GM13976 (cell line): ENCODE results near the gene ANKRD63.

ENCODE experiments used
- DNase-seq: peaks from one replicate; pipeline ENCODE4 v3.0.0; 2012; ENCODE audit warnings: low spot score
- in situ Hi-C: fragments of 300-500 bp; cut with MboI; formaldehyde crosslinking; loops from one replicate; pipeline ENCODE4 v1.12.0; 2022; ENCODE audit warnings: low sequenced_read_pairs, mixed read lengths, inconsistent platforms; ENCODE audit not compliant: unreplicated experiment
- TF ChIP-seq, protein P1 (sequence below): IDR thresholded peaks from 2 replicates; pipeline ENCODE4 v1.5.1; 2012; ENCODE audit warnings: borderline replicate concordance, mild to moderate bottlenecking; ENCODE audit not compliant: insufficient read depth; ENCODE audit errors: extremely low read depth, missing control alignments, control extremely low read depth

Gene ANKRD63

DNA sequence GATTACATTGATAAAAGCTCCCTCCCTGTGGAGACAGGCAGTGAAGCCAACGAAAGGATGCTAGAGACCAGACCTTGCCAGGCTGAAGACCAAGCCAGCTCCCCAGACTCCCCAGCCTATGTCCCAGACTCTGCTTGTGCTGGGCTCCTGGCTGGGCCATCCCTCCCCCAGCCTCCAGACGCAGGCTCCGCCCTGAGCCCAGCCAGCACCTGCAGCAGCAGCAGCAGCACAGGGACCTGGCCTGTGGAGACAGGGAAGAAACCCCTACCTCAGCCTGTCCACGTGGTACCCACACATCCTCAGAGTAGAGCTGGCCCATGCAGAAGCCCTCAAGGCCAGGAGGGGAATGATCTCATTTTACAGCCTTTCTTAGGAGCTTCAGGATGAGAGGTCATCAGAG, 13.3 kb downstream of the ANKRD63 start:
- in situ Hi-C loops, result loop anchor here (5.0 to 25.0 kb wide), 3 partner anchors 47 to 482 kb away; partner anchors contain the start of gene FSIP1
- no peak for DNase-seq
- TF ChIP-seq, protein P1, sequence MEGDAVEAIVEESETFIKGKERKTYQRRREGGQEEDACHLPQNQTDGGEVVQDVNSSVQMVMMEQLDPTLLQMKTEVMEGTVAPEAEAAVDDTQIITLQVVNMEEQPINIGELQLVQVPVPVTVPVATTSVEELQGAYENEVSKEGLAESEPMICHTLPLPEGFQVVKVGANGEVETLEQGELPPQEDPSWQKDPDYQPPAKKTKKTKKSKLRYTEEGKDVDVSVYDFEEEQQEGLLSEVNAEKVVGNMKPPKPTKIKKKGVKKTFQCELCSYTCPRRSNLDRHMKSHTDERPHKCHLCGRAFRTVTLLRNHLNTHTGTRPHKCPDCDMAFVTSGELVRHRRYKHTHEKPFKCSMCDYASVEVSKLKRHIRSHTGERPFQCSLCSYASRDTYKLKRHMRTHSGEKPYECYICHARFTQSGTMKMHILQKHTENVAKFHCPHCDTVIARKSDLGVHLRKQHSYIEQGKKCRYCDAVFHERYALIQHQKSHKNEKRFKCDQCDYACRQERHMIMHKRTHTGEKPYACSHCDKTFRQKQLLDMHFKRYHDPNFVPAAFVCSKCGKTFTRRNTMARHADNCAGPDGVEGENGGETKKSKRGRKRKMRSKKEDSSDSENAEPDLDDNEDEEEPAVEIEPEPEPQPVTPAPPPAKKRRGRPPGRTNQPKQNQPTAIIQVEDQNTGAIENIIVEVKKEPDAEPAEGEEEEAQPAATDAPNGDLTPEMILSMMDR, result no peak

DNA sequence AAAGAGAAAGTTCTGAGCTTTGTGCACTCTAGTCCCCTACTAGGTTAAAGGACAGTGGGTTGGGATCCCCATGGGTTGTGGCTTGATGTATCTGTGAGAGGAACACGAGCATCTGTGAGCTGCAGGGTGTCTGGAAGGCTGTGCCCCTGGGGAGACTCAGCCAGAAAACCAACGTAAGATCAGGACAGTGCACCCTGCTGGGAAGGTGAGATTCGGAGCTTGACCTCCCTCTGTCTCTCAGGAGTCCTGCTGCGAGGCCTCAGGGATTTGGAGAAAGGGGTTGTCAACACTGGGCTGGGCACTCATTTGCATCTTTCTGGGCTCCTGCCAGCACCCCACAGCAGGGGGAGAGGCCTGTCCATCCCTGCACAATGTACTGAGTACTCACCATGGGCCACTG, 15.2 kb downstream of the ANKRD63 start:
- TF ChIP-seq, protein P1, result no peak
- DNase-seq, result no peak
- in situ Hi-C loops, result loop anchor here (25.0 kb wide), 1 partner anchor 480 kb away; the partner anchor contains the start of gene FSIP1

DNA sequence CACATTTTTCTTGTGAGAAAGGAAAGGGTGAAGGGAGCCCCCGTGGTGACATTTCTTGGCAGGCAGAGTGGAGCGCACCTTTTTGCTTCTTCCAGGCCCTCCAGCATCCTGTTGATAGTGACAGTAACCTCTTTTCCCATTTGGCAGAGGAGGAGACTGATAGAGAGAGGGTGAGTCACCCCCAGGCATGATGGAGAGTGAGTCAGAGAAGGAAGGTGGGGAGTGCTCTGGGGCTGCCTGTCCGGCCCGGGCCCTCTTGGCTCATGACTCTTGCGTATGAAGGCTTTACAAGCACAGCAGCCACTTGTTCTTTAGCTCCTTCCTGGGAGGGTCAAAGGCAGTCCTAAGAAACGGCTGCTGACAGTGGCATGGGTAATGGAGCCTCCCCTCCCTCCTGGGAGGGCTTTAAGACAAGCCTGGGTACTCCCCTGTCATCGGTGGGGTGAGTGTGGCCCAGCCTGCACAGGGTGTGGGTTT, 16.0 kb downstream of the ANKRD63 start:
- DNase-seq, result no peak
- TF ChIP-seq, protein P1, result no peak
- in situ Hi-C loops, result loop anchor here (25.0 kb wide), 1 partner anchor 480 kb away; the partner anchor contains the start of gene FSIP1

DNA sequence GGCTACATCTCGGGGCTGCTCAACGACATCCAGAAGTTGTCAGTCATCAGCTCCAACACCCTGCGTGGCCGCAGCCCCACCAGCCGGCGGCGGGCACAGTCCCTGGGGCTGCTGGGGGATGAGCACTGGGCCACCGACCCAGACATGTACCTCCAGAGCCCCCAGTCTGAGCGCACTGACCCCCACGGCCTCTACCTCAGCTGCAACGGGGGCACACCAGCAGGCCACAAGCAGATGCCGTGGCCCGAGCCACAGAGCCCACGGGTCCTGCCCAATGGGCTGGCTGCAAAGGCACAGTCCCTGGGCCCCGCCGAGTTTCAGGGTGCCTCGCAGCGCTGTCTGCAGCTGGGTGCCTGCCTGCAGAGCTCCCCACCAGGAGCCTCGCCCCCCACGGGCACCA, 17.0 kb downstream of the ANKRD63 start:
- no peak for DNase-seq
- TF ChIP-seq, protein P1, result no peak
- in situ Hi-C loops, result loop anchor here (25.0 kb wide), 1 partner anchor 479 kb away; the partner anchor contains the start of gene FSIP1

DNA sequence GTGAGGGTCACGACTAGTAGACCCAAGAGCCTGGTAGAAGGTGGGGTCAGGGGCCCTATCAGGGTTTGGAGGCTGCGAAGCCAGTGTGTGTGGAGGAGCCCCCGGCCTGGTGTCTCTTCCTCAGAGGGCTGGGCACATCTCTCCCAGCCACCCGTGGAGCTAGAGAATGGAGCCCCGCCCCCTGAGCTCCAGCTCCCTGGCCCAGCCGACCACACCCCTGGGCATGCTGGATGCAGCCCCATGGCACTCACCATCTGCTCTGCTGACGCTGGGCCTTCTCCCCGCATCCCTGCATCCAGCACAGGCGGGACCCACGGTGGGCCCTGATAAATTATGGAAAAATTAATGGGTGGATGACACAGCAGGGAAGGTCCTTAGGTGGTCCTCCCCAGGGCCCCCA, 17.5 kb downstream of the ANKRD63 start:
- DNase-seq, result no peak
- TF ChIP-seq, protein P1, result no peak
- in situ Hi-C loops, result loop anchor here (25.0 kb wide), 1 partner anchor 478 kb away; the partner anchor contains the start of gene FSIP1

DNA sequence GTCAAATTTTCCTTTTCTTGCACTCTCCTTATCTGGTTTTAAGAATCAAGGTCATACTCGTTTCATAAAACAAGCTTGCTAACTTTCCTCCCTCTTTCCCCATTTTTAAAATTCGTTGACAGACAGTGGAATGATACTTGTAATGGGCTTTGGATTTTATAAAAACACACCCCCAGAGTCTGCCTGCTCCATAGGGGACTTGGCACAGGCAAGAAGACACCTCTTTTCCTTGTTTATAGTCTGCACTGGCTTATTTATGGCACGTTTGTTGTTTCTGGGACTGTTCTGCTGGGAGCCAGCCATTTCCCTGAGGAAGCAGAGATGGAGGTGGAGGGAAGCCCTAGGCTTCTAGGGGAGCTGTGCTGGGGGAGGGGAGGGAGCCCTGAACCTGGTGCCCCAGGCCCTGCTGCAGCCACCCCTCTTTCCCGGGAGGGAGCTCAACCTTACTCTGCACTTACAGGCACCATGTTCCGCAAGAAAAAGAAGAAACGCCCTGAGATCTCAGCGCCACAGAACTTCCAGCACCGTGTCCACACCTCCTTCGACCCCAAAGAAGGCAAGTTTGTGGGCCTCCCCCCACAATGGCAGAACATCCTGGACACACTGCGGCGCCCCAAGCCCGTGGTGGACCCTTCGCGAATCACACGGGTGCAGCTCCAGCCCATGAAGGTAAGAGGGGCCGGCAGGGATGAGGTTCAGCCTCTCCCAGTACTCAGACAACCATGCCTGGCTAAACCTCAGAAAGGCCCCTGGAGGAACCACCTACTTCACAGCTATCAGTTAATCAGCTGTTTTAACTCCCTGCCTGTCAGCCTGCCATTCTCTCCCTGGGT, 18.3 kb downstream of the ANKRD63 start:
- DNase-seq, result no peak
- in situ Hi-C loops, result loop anchor here (25.0 kb wide), 1 partner anchor 477 kb away; the partner anchor contains the start of gene FSIP1
- TF ChIP-seq, protein P1, result no peak
